ENCODE measurements around the gene NLK.
"Not testable (repeated sequence)": the region's sequence is repeated elsewhere in the genome, so short reads cannot be mapped to it uniquely, and the experiment has no call there.

NLK gene

DNA sequence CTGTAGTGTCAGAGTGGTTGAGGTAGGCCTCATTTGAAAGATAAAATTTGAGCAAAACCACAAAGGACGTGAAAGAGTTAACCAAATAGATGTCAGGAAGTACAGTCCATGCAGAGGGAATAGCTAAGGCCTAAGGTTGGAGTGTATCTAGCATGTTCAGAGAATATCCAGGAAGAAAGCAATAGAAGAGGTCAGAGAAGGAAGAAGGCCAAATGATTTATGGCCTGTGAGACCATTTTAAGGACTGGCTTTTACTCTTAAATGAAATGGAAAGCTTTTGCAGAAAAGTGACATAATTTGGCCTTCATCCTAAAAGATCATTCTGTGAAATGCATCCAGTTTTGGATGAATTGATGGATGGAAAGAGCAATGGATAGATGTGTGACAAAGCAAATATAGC is 116.5 kb downstream of the NLK start:
- no peak for DNase-seq (ENCODE audit: low spot score)

DNA sequence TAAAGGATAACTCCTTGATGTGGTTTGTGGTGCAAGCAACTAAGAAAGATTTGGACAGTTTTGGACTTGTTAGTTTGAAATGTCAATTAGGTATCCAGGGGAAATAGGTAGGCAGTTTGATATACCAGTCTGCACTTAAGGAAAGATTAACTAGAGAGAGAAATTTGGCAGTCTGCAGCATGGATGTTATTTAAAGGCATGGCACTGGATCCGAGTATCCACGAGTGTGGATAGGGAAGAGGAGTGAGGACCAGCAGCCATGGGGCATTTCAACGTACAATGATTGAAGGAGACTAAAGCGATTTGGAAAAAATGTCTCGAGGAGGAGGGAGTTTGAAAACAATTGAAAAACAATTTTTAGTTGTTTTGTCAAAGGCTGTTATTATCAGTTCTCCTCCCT is 117.4 kb downstream of the NLK start:
- DNase-seq (ENCODE audit: low spot score) = no peak

DNA sequence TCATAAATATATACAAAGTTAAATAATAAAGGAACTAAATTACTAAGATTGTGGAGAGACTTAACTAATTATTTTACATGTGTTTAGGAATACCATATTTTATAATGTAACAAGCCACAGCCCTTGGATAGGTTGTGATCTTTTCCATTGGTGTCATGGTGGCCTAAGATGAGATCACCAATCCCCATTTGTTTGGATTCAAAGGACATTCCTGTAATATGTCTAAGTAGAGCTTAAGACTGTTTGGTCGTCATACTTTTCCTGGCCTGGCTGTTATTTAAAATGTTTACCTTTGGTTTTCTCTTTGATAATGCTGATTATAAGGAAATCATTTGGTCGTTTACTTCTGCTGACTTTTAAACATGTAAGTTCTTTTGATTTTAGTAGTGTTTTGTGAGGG is 118.1 kb downstream of the NLK start:
- no peak for DNase-seq (ENCODE audit: low spot score)

DNA sequence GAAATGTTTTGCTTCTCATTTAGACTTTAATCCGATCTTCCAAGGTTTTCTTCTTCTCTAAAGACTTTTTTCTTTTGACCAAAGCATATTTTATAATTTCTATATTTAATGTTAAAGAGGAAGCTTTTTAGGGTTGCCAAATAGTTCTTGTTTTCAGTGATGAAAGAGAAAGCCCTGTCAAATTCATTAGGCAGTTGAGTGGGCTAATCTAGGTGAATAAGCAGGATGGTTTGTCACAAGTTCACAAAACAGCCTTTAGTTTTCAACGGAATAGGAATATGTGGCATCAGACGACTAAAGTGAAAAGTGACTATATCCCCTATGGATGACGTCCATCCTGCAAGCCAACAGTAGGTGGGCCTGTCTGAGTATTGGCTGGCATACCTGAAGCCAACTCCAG is 118.8 kb downstream of the NLK start:
- no peak for DNase-seq (ENCODE audit: low spot score)

DNA sequence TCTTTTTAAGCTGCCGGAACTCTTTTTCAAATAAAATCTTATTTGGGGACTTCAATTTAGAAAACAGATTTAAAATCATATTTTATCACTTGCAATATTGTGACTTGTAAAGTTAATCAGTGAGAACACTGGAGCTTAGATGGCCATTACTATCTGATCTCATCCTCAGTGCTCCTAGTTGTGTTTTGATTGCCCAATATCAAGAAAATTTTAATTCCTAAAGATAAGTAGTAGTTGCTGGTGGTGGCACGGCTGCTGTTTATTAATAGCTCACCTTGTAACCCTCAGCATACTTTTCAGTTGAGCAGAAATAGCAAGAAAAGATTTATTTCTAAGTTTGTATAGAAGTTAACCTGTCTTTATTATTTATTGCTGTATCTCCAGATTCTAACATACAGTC is 124.0 kb downstream of the NLK start:
- DNase-seq (ENCODE audit: low spot score) = no peak

DNA sequence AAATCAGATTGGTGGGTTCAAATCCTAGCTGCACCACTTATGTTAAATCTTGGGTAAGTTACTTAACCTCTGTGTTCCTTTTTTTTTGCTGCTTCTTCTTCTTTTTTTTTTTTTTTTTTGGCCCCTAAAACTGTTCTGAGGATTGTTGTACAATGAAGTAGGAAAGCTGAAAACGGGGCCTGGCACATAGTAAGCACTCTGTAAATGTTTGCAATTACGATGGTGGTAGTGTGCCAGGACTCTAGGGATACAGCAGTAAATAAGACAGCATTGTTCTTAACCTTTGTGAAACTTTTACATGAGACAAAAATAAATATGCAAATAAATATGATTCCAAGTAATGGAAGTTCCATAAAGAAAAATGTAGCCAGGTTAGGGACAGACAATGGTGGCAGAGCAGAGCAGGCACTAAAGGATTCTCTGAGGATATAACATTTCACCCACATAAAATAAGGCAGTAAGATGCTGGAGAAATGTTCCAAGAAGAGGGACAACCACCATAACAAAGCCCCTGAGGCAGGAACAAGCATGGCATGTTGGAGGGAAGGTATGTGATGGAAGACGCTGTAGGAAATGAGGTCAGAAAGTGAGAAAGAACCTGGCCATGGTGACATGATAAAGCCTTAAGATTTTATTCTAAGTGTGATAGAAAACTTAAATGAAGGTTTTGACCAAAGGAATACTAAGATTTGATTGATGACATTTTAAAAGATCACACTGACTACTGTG is 127.3 kb downstream of the NLK start:
- no peak for DNase-seq (ENCODE audit: low spot score)

DNA sequence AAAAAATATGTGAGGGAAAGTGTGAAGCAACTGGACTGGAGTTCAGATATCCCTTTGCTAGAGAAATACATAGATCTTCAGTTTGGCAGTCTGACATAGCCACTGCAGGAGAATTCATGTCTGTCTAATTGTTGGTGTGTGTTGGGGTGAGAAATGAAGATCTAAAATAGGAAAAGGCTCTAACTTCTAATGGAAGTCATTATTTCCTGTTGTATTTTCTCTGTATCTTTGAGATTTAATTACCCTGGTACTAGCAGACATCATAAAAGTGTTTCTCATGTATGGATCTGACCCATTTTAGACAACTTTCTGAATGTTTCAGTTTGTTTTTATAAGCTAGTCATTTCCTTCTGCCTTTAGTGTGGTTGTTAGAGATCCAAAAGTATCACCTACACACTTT is 128.3 kb downstream of the NLK start:
- no peak for DNase-seq (ENCODE audit: low spot score)

DNA sequence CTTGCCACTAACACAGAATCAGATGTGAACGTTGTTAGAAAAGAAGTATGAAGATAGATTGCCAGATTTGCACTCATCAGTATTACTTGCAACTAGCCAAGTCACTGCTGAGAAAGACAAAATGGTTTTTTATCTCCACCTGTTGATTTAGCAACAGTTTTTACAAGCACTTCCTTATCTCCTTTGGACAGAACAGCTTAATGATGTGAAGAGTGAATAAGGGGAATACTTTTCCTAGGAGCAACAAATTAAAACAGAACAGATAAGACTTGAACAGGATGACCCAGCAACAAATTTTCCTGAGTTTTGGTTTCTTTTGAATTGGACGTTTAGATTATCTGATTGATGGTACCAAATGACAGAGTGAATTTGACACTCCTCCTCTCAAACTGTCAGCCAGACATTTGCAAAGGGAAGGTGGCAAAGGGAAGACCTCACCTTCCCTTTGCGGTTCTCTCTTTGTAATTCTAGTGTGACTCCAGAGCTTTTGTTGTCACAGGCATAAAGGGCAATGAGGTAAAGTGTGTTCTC is 130.6 kb downstream of the NLK start:
- no peak for DNase-seq (ENCODE audit: low spot score)

DNA sequence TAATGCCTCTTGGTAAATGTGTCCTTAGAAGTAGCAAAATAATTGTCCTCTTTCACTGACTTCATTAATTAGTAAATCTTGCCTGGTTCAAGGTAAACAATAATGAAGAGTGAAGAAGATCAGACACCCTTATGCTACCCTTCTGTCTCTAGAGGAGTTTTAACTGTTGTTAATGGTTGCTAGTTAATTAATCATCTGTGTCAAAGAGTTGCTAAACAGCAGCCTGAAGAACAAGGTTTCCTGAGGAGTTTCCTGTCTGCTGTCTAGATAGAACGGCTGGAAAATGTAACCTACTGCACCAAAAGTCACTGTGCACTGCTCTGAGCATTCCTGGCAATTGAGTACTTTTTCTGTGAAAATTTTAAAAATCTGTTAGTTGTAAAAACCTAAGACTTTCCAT is 131.3 kb downstream of the NLK start:
- no peak for DNase-seq (ENCODE audit: low spot score)

DNA sequence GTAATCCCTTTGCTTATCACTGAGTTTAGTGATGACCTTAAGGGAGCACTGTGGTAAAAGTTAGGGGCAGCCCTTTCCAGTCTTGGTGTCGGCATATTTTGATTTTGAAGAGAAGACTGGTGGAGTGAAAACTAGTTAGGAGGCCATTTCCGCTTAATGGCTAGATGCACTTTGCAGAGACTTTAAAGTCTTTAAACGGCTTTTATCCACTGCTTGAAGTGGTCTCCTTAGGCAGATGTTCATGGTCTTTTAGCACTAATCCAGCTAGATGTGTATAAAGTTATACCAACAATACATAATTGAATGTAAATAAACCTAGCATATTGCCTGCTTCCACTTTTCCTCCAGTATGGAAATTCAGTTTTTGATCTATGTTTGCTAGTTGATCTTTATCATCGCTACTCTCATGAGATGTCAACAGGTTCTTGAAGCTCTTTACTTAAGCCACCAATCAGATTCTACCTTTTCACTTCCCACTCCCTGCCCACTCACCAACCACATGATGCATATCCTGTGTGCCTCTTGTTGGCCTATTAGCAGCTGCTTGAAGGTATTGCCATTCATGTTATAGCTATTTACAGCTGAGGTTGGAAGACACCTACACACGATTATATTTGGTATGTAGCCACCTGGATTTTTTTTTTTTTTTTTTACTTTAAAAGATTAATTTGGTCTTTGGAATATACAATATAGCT is 132.0 kb downstream of the NLK start:
- DNase-seq (ENCODE audit: low spot score) = peak; percentile 17

DNA sequence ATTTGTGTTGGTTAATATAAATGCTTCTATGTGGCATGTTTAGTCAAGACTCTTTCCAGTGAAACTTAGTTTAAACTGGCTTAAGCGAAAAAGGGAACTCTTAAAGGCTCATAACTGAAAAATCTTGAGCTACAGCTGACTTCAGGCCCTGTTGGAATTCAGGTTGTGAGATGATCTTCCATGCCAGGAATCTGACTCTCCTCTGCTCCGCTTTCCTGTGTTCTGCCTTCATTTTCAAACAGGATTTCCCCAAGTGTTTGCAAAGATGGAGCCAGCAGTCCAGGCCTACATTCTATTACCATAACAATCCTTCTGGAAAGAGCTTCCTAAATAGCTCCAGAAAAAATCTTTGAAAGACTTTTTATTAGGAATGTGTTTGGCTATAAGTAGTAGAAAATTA is 134.9 kb downstream of the NLK start:
- DNase-seq (ENCODE audit: low spot score) = no peak

DNA sequence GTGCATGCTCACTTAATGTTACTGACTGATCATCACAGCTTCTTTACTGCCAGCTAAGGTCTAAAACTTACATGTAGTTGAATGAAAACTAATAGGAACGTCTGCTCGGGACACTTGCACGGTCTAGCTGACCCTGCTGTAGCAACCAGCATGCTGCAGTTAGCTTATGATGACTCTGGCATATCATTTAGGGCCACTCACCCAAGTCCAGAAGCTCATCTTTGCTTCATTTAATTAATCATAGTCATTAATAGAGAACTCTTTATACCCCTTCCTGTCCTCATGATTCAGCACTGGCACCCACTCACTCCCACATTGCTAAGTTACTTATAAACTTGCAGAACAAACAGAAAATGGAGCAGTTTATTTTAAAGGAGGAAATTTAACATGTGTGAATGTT is 136.3 kb downstream of the NLK start:
- DNase-seq (ENCODE audit: low spot score) = no peak

DNA sequence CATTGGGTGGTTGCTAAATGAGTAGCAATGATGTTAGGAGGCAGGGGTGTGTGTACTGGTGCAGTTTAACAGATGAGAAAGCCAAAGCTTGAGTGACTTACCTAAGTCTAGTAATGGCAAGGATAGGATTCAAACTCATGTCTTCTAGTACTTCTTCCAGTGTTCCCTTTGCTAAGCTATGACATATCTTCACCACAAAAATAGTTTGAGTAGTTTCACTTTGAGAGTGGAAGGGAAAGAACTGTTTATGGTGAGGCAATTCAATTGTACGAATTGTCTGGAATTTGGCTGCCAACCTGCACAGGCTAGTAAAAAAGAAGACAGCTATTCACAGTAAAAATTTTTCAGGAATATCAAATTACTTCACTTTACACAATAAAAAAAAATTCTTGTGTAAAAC is 138.0 kb downstream of the NLK start:
- DNase-seq (ENCODE audit: low spot score) = no peak

DNA sequence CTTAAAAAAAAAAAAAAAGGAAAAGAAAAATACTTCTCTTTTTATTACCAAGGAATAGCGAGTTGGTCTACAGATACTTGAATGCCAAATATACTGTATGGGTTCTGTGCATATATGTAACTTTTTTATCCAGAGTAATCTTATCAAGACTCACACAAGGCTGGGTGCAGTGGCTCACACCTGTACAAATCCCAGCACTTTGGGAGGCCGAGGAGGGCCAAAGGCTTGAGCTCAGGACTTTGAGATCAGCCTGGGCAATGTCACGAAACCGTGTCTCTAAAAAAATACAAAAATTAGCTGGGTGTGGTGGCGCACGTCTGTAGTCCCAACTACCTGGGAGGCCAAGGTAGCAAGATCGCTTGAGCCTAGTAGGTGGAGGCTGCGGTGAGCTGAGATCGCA is 139.1 kb downstream of the NLK start:
- DNase-seq (ENCODE audit: low spot score) = no peak

DNA sequence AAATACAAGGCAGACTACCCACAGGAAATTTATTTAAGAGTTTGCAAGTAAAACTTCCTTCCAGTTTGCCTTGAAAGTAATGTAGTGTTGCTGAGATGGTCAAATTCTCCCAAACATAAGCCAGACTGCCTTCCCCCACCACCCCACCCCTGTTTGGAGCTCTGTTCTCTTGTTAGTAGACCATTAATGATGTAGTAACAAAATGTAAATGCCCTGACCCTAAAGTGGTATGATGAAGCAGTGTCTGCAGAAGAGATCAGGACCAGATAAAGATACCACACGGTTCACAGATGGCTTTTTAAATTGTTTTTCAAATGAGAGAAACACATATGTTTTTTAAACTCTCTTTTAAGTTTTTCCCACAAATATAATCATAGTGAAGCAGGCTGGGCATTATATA is 140.1 kb downstream of the NLK start:
- no peak for DNase-seq (ENCODE audit: low spot score)

DNA sequence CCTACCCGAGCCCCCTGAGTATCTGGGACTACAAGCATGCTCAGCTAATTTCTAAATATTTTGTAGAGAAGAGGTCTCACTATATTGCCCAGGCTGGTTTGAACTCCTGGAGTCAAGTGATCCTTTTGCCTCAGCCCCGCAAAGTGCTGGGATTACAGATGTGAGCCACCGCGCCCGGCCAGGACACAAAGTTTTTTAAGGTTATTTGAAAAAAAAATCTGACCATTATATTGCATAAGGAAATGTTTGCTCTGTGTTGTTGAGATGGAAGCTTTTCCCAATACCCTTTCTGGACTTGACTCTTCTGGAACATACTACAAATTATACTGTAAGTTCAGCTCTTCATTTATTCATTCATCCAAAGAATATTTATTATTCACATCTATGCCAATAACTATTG is 143.2 kb downstream of the NLK start:
- no peak for DNase-seq (ENCODE audit: low spot score)

DNA sequence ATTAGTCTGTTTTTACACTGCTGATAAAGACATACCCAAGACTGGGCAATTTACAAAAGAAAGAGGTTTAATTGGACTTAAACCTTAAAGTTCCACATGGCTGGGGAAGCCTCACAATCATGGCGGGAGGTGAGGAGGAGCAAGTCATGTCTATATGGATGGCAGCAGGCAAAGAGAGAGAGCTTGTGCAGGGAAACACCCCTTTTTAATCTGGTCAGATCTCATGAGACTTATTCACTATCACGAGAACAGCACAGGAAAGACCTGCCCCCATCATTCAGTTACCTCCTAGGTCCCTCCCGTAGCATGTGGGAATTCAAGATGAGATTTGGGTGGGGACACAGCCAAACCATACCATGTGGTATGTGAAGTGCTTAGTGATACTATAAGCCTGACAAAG is 144.0 kb downstream of the NLK start:
- DNase-seq (ENCODE audit: low spot score) = not testable (repeated sequence)

DNA sequence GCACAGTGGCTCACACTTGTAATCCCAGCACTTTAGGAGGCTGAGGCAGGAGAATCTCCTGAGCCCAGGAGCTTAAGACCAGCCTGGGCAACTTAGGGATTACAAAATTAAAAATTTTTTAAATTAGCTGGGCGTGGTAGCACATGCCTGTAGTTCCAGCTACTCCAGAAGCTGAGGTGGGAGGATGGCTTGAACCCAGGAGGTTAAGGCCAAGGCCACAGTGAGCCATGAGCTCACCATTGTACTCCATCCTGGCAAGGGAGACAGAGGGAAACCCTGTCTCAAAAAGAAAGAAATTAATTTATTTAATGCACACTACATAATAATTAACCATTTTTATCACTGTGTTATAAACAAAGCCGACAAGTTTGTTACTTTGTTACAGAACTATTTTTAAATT is 145.5 kb downstream of the NLK start:
- no peak for DNase-seq (ENCODE audit: low spot score)

DNA sequence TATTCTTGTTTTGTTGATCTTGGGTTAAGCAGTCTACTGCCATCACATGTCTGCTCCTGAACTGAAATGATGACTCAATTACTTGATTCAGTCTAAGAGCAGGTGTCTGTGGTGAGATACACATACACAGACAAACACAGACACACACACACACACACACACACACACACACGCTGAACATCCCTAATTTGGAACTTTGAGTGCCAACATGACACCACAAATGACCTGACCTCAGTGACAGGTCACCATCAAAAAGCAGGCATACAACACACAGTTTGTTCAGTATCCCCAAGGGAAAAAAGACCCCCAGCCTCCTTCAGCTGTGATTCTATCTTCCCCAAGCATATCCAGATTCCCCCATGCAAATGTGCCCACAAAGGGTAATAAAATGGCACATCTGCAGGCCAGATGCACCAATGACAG is 146.4 kb downstream of the NLK start:
- no peak for DNase-seq (ENCODE audit: low spot score)

DNA sequence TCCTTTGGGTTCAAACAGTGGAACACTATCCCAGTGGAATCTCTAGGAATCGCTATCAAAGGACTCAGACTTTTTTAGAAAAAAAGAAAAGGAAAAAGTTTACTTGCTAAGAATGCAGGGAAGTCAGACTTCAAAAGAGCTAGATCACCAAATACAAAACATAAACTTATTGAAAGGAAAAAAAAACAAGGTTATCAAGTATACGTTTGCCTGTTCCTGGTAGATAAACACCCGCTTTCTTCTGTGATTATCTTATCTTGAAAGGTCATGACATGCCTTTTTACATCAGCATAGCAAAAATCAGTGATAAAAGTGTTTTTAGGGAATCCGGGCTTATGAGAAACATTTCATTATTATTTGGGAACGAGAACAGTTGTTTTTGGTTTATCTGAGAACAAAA is 147.2 kb downstream of the NLK start:
- DNase-seq (ENCODE audit: low spot score) = no peak

DNA sequence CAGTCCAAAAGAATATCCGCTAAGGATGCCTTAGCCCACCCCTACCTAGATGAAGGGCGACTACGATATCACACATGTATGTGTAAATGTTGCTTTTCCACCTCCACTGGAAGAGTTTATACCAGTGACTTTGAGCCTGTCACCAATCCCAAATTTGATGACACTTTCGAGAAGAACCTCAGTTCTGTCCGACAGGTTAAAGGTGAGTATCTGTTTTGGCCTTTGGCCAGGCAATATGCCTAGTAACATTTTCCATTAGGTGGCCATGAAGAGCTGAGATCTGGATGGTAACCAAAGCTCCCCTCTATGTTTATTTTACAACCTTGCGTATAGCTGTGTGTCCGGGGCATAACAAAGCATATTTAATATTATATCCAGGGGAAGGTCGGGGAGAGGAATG is 148.5 kb downstream of the NLK start:
- DNase-seq (ENCODE audit: low spot score) = no peak

DNA sequence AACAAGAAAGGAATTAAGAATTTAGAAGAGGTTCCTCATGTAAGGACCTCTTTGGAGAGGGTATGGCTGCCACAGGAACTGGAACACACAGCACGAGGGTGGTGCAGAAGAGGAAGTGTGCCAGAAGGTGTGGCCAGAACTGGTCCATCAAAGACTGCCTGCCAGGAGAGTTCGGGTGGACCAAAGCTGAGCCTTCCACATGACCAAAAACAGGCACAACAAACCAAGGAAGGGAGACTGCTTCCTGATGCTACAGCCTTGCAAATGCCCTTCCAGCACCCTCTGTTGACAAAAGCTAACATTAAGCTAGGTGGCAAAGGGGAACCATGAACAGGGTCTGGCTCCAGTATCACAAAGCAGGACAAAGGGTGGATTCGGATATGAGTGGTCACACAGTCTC is 150.8 kb downstream of the NLK start:
- no peak for DNase-seq (ENCODE audit: low spot score)

DNA sequence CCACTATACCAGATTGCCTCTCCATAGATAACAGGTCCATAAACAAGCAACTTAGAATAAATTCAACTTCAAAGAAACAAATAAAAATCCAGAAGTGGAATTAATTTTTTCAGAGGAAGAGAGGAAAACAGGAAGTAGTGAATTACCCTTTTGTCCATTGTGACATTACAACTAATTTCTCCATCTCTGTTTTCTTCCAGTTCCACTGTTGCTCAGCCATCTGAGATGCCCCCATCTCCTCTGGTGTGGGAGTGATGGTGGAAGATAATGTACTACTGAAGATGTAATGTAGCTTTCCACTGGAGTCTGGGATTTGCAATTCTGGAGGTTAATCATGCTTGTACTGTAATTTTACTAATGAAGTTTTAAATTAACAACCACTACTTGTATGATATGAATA is 151.9 kb downstream of the NLK start:
- DNase-seq (ENCODE audit: low spot score) = no peak

DNA sequence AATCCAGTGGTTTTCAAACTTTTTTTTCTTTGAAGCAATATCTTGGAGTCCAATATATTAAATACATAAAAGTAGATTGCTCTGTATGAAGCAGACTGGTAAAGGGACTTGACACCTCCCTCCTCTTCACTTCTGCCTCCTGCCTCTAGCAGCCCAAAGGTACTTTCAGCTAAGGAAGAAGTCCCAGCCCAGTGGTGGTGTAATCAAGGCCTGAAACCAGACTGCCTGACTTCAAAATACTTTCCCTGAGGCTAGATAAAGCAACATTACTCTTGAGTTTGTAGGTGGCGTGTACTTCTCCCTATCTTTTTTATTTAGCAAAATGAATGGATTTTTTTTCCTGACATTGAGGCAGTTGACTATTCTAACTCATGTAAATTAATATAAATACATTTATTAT is 154.2 kb downstream of the NLK start:
- no peak for DNase-seq (ENCODE audit: low spot score)
